ENCODE data around the gene STK33. TPM values are rescaled to one million over a fixed set of nuclear protein-coding genes. Genes with fewer than 3 reads are reported as not detected.

STK33 gene
- total RNA-seq, 2 donors from 2014 or later: 22.7 to 26.8 TPM

DNA sequence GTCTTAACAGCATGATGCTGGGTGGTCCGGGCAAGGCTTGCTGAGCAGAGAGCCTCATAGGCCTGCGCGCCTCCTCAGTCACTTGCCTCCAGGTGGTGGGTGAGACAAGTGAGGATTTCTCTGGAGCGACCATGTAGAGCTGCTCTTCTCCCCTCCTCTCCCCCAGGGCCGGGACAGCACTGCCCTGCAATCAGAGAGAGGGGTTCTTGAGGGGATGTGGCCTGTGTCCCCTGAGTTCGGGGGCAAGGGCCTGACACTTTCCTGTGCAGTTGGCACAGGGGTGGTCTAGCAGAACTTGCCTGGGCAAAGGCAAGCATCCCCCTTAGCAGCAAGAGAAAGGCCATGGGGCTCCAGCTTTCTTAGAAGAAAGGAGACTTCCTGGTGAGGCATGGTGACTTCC, 234.5 kb downstream of the STK33 start:
- H3K27me3 Mint-ChIP-seq (ENCODE audit: insufficient read depth): no peaks in the 10 kb centered on the region
- no peaks in the 10 kb centered on the region for H3K4me1 ChIP-seq (ENCODE audit: control insufficient read depth, insufficient read depth, low read length)
- no peak overlapping the region for H3K27ac ChIP-seq (ENCODE audit: low read depth, low read length)
- no peak for DNase-seq
- no peak overlapping the region for H3K9ac ChIP-seq (ENCODE audit: extremely low read depth, low read length, poor library complexity, severe bottlenecking)
- peaks cover 1% of the 10 kb centered on the region for H3K4me1 Mint-ChIP-seq
- no peak overlapping the region for H3K4me3 Mint-ChIP-seq
- 93% methylated on average over 5 of the region's 6 CpGs; no CpG with 5 or more reads in 1 of the 2 experiments for whole genome bisulfite sequencing, 2 experiments (ENCODE audit: insufficient coverage in 1 of 2, insufficient read length in 1 of 2)
- TF ChIP-seq, protein P1, sequence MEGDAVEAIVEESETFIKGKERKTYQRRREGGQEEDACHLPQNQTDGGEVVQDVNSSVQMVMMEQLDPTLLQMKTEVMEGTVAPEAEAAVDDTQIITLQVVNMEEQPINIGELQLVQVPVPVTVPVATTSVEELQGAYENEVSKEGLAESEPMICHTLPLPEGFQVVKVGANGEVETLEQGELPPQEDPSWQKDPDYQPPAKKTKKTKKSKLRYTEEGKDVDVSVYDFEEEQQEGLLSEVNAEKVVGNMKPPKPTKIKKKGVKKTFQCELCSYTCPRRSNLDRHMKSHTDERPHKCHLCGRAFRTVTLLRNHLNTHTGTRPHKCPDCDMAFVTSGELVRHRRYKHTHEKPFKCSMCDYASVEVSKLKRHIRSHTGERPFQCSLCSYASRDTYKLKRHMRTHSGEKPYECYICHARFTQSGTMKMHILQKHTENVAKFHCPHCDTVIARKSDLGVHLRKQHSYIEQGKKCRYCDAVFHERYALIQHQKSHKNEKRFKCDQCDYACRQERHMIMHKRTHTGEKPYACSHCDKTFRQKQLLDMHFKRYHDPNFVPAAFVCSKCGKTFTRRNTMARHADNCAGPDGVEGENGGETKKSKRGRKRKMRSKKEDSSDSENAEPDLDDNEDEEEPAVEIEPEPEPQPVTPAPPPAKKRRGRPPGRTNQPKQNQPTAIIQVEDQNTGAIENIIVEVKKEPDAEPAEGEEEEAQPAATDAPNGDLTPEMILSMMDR (conservative IDR thresholded peaks at IDR 0.05): no peak
- no peak overlapping the region for H3K27ac Mint-ChIP-seq
- H3K27me3 ChIP-seq (ENCODE audit: control insufficient read depth, insufficient read depth, low read length, poor library complexity, severe bottlenecking): no peaks in the 10 kb centered on the region
- no peaks in the 10 kb centered on the region for H3K9me3 ChIP-seq (ENCODE audit: control insufficient read depth, low read length)
- no peaks in the 10 kb centered on the region for H3K36me3 ChIP-seq (ENCODE audit: control insufficient read depth, insufficient read depth, low read length)
- H3K36me3 Mint-ChIP-seq (ENCODE audit: low read depth): no peaks in the 10 kb centered on the region
- no peaks in the 10 kb centered on the region for H3K9me3 Mint-ChIP-seq
- H3K4me3 ChIP-seq (ENCODE audit: low read length): no peak overlapping the region

DNA sequence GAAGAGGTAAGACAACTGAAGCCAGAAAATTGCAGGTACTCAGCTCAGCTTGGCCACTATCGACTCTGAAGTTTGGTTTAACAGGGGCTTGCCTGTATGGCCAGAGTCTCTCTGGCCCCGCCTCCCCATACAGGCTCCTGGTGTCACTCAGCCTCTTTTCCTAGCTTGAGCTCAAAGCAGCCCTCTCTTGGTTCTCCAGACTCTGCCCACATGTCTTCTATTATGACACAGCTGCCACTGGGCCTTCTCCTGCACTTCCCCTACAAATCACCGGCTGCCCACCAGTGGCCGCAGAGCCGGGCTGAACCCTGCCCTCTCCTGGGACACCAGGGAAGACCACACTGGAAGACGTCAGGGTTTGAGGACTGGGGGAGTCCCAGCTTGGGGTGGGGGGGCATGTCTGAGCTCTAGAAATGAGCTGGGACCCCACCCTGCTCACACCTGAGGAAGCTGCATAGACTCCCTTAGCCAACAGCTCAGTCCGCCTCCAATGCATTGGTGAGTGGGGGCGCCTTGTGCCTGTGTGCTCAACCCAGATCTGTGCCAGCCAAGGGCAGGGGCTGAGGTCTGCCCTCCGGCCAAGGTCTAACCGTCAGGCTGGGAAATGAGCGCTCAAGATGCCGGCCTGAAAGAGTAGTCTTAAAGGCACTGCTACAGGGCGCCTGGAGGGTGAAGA, 236.0 kb downstream of the STK33 start:
- no peaks in the 10 kb centered on the region for H3K9me3 Mint-ChIP-seq
- Histone ChIP-seq H3K36me3 (ENCODE audit: control insufficient read depth, insufficient read depth, low read length) (no peaks in the 10 kb centered on the region), H3K27me3 (ENCODE audit: control insufficient read depth, insufficient read depth, low read length, poor library complexity, severe bottlenecking) (no peaks in the 10 kb centered on the region), H3K4me3 (ENCODE audit: low read length) (no peak overlapping the region), H3K27ac (ENCODE audit: low read depth, low read length) (no peak overlapping the region), H3K9me3 (ENCODE audit: control insufficient read depth, low read length) (no peaks in the 10 kb centered on the region), H3K9ac (ENCODE audit: extremely low read depth, low read length, poor library complexity, severe bottlenecking) (no peak overlapping the region), H3K4me1 (ENCODE audit: control insufficient read depth, insufficient read depth, low read length) (no peaks in the 10 kb centered on the region)
- peaks cover 1% of the 10 kb centered on the region for H3K4me1 Mint-ChIP-seq
- no peaks in the 10 kb centered on the region for H3K36me3 Mint-ChIP-seq (ENCODE audit: low read depth)
- no peaks in the 10 kb centered on the region for H3K27me3 Mint-ChIP-seq (ENCODE audit: insufficient read depth)
- H3K4me3 Mint-ChIP-seq: no peak overlapping the region
- TF ChIP-seq, protein P1 (conservative IDR thresholded peaks at IDR 0.05): no peak
- peak; percentile 74 for DNase-seq
- H3K27ac Mint-ChIP-seq: no peak overlapping the region
- 87 to 91% methylated on average over 6 to 13 of the region's 13 CpGs for WGBS, 2 experiments (ENCODE audit: insufficient coverage in 1 of 2, insufficient read length in 1 of 2)

DNA sequence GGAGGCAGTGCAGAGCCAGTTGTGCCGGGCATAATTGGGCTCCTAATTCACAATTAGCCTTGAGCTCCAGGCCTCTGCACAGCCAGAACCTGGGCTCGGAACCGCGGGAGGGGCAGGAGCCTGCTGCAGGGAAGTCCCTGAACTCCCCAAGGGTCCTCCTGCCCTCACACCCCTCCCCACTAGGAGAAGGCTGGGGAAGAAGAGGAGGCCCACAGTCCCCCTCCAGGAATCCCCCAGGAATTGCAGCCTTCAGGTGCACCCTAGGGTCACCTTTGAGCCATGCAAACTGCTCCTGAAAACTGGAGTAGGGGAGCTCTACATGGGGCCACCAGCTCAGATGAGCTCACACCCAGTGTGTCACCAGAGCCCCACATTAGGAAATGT, 236.5 kb downstream of the STK33 start:
- Histone ChIP-seq H3K27ac (ENCODE audit: low read depth, low read length) (no peak overlapping the region), H3K27me3 (ENCODE audit: control insufficient read depth, insufficient read depth, low read length, poor library complexity, severe bottlenecking) (no peaks in the 10 kb centered on the region), H3K9ac (ENCODE audit: extremely low read depth, low read length, poor library complexity, severe bottlenecking) (no peak overlapping the region), H3K4me1 (ENCODE audit: control insufficient read depth, insufficient read depth, low read length) (no peaks in the 10 kb centered on the region), H3K4me3 (ENCODE audit: low read length) (no peak overlapping the region), H3K36me3 (ENCODE audit: control insufficient read depth, insufficient read depth, low read length) (no peaks in the 10 kb centered on the region), H3K9me3 (ENCODE audit: control insufficient read depth, low read length) (no peaks in the 10 kb centered on the region)
- H3K36me3 Mint-ChIP-seq (ENCODE audit: low read depth): no peaks in the 10 kb centered on the region
- TF ChIP-seq, protein P1 (conservative IDR thresholded peaks at IDR 0.05): peak; percentile 50
- H3K9me3 Mint-ChIP-seq: no peaks in the 10 kb centered on the region
- 88% methylated on average over 4 of the region's 4 CpGs; no CpG with 5 or more reads in 1 of the 2 experiments for WGBS, 2 experiments (ENCODE audit: insufficient coverage in 1 of 2, insufficient read length in 1 of 2)
- H3K27me3 Mint-ChIP-seq (ENCODE audit: insufficient read depth): no peaks in the 10 kb centered on the region
- no peak overlapping the region for H3K4me3 Mint-ChIP-seq
- no peak for DNase-seq
- no peak overlapping the region for H3K27ac Mint-ChIP-seq
- H3K4me1 Mint-ChIP-seq: peaks cover 1% of the 10 kb centered on the region

All from endodermal cell (in vitro differentiated cells).